ENCODE measurements around the gene ANKRD16.

DNA sequence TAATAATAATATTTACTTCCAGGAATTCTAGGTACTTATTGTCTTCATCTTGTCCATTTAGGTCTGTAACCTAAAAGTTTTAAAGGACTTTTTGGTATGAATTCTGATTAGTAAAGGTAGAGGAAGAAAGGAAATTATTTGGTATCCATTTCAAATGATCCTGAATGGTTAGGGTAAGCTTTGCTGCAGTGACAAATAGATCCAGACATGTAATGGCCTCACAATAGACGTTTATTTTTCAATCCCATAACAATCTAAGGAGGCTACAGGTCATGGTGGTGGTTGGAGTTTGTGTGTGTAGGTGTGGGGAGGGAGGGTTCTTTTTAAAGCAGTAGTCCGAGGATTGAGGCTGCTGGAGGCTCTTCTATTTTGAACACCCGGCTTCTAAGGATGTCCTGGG lies 5.7 kb upstream of the ANKRD16 start:
- TF ChIP-seq, protein P1, sequence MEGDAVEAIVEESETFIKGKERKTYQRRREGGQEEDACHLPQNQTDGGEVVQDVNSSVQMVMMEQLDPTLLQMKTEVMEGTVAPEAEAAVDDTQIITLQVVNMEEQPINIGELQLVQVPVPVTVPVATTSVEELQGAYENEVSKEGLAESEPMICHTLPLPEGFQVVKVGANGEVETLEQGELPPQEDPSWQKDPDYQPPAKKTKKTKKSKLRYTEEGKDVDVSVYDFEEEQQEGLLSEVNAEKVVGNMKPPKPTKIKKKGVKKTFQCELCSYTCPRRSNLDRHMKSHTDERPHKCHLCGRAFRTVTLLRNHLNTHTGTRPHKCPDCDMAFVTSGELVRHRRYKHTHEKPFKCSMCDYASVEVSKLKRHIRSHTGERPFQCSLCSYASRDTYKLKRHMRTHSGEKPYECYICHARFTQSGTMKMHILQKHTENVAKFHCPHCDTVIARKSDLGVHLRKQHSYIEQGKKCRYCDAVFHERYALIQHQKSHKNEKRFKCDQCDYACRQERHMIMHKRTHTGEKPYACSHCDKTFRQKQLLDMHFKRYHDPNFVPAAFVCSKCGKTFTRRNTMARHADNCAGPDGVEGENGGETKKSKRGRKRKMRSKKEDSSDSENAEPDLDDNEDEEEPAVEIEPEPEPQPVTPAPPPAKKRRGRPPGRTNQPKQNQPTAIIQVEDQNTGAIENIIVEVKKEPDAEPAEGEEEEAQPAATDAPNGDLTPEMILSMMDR (IDR thresholded peaks at IDR 0.05) = no peak
- TF ChIP-seq POLR2AphosphoS5 (IDR thresholded peaks at IDR 0.05) (no peak), POLR2A (IDR thresholded peaks at IDR 0.05) (no peak)

Measured in stomach (tissue), 4 donors.